Measurements from ENCODE around the gene TPRG1L. TPM values are rescaled to one million over a fixed set of nuclear protein-coding genes. Genes with fewer than 3 reads are reported as not detected.

The TPRG1L gene
- total RNA-seq, 1 experiment from 2014 or later: 17.4 TPM

DNA sequence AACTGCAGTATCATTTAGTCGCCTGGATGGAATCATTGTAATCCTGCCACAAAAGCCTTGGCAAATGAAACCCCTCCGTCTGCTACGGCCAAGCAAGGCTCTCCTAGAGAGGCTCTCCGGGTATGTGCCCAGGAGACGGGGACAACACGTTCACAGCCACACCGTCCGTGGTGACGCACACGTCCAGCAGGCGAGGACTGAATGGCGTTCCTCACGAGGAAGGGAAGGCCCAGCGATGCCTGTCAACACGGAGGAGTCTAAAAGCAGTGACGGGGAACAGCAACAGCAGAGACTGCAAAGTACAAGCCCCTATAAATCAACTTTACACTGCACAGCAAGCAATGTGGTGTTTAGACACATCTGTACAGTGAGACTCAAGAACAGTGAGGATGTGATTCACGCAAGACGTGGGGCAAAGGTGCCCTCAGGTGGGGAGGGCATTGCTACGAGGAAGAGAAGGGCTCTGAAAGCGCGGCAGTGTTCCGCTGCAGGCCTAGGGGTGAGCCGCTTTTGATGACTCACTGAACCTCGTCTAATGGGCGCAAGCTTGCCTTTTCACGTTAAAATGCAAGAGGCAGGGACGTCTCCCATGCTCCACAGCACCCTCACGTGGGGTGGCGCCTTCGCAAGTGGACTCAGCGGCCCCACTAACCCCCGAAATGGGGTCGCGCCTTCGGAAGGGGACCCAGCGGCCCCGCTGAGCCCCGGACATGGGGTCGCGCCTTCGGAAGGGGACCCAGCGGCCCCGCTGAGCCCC, 18.3 kb downstream of the TPRG1L start:
- no peak for DNase-seq (ENCODE audit: low read depth in 1 of 2, low spot score in 2 of 2)
- peaks cover 34% of the 10 kb centered on the region for H3K36me3 ChIP-seq
- H3K27ac ChIP-seq: no peak overlapping the region
- H3K4me1 ChIP-seq (replicated peaks): no peaks in the 10 kb centered on the region
- no peak overlapping the region for H3K4me3 ChIP-seq
- no peaks in the 10 kb centered on the region for H3K27me3 ChIP-seq (replicated peaks)
- H3K9me3 ChIP-seq (replicated peaks): no peaks in the 10 kb centered on the region

DNA sequence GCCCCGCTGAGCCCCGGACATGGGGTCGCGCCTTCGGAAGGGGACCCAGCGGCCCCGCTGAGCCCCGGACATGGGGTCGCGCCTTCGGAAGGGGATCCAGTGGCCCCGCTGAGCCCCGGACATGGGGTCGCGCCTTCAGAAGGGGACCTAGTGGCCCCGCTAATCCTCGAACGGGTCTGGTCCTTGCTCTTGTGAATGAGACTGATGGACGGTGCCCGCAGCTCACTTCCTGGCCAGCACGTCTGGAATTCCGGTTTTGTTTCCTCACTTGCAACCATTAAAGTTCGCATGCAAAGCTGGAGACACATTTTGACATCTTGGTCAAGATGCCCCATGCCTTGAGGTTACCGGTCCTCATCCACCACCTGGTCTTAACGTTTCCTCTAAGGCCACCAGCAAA, 19.5 kb downstream of the TPRG1L start:
- no peak overlapping the region for H3K27ac ChIP-seq
- DNase-seq (ENCODE audit: low read depth in 1 of 2, low spot score in 2 of 2): no peak
- no peaks in the 10 kb centered on the region for H3K9me3 ChIP-seq (replicated peaks)
- H3K4me3 ChIP-seq: no peak overlapping the region
- H3K36me3 ChIP-seq: peaks cover 25% of the 10 kb centered on the region
- no peaks in the 10 kb centered on the region for H3K27me3 ChIP-seq (replicated peaks)
- no peaks in the 10 kb centered on the region for H3K4me1 ChIP-seq (replicated peaks)

DNA sequence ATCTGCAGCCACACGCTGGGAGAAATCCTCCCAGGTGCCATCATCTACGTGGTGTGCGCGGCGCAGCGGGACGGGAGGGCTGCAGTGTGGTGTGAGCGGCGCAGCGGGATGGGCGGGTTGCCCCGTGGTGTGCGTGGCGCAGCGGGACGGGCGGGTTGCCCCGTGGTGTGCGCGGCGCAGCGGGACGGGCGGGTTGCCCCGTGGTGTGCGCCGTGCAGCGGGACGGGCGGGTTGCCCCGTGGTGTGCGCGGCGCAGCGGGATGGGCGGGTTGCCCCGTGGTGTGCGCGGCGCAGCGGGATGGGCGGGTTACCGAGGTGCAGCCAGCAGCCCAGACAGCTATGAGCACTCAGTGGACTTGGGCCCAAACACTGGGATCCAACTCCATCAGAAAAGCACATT, 20.4 kb downstream of the TPRG1L start:
- DNase-seq (ENCODE audit: low read depth in 1 of 2, low spot score in 2 of 2): no peak
- Histone ChIP-seq H3K9me3 (replicated peaks) (no peaks in the 10 kb centered on the region; the same call in 1 of the 2 replicates), H3K27ac (no peak overlapping the region), H3K36me3 (peaks cover 25% of the 10 kb centered on the region), H3K4me1 (replicated peaks) (no peaks in the 10 kb centered on the region), H3K27me3 (replicated peaks) (no peaks in the 10 kb centered on the region), H3K4me3 (no peak overlapping the region)

DNA sequence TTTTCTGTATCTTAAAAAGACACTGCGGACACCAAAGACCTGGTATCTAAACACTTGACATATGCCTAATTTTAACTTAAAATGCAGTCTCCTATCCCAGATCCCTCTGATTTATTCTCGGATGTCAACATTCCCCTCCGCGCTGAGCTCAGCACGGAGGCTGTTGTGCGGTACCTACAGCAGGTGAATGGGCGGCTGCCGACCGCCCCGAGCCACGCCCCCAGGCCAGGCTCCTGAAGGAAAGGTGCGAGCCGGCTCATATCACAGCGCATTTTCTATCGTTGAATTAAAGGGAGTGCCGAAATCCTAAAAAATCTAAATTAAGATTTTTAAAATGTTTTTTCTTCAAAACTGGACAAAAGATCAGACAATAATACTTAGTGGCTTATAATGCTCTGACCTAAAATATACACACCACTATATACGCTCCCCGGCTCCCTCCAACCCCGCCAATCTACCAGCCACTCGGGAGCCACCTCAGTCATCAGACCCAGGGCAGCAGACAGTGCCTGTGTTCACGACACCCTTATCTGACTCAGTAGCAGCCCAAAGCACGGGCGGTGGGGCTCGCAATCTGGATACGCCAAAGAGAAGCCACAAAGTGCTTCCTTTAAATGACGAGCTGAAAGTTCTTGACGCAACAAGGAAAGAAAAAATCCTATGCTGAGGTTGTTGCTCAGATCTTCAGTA, 21.0 kb downstream of the TPRG1L start:
- H3K4me3 ChIP-seq: no peak overlapping the region
- 0 out of 2 replicates have a peak, but pooled peaks cover 4% of the 10 kb centered on the region for H3K27me3 ChIP-seq (replicated peaks)
- H3K36me3 ChIP-seq: peaks cover 25% of the 10 kb centered on the region
- no peak for DNase-seq (ENCODE audit: low read depth in 1 of 2, low spot score in 2 of 2)
- peaks cover 3% of the 10 kb centered on the region for H3K9me3 ChIP-seq (replicated peaks)
- H3K4me1 ChIP-seq (replicated peaks): no peaks in the 10 kb centered on the region
- no peak overlapping the region for H3K27ac ChIP-seq

DNA sequence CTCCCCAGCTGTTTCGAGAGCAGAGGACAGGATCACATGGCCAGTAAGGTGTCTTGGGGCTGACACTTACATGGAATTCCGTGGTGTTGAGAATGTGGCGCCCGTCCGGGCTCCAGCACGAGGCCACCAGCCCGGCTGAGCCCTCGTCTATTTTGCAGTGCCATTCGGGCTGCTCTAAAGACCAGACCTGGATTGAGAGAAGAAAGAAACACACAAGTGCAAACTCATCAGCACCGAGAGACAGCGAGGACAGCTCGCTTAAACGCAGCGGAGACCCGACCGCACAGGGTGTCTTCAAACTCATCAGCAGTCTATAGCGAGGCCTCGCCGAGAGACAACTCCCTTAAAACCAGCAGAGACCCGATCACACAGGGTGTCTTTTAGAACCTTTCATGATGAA, 21.8 kb downstream of the TPRG1L start:
- H3K4me1 ChIP-seq (replicated peaks): 0 out of 2 replicates have a peak, but pooled peaks cover 4% of the 10 kb centered on the region

DNA sequence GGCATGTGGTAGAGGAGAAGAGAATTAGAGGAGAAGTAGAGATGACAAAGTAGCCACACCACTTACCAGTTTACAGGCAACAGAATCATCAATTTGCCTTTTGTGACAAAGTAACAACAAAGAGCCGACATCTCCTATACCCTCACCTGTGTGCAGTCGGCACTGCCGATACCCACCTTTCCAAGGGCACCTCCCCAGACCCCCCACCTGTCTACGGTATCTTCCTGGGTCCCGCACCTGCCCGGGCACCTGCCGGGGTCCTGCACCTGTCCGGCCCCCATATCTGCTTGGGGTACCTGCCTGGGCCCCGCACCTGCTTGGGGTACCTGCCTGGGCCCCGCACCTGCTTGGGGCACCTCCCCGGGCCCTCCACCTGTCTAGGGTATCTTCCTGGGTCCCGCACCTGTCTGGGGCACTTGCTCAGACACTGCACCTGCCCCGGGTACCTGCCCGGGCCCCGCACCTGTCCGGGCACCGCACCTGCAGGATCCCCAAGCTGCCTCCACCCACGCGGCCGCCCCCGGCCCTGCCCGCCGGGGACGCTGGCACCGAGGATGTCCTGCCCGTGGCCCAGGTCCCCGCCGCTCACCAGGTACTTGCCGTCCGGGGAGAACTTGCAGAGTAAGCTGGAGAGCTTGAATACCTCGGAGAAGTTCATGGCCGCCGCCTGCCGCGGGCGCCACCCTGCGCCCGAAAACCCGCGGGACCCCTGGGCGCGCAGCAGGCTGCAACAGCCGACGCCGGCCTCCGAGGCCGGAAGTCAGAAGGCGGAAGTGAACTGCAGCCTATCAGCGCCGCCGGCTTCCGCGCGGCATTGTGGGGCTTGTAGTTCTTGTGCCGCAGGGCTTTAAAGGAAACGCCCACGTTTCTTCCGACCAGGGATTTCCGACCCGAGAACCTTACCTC, 24.8 kb downstream of the TPRG1L start, which contains the start of gene WRAP73:
Gene WRAP73, minus strand, starts transcription at position 762 of the 906 bp plus-strand sequence. Its CDS starts 104 bp downstream, at position 658.
- Histone ChIP-seq H3K27me3 (replicated peaks) (peaks cover 29% of the 10 kb centered on the region), H3K36me3 (peaks cover 20% of the 10 kb centered on the region), H3K27ac (no peak within 1 kb of the TSS), H3K9me3 (replicated peaks) (peaks cover 7% of the 10 kb centered on the region), H3K4me3 (peak within 1 kb of the TSS; percentile 73), H3K4me1 (replicated peaks) (peaks cover 14% of the 10 kb centered on the region)
- peak; percentile 75 to 89 for DNase-seq (ENCODE audit: low read depth in 1 of 2, low spot score in 2 of 2)

More for the DNA sequence above, 21.8 kb downstream of the TPRG1L start:
- Histone ChIP-seq H3K9me3 (replicated peaks) (peaks cover 7% of the 10 kb centered on the region), H3K27me3 (replicated peaks) (peaks cover 12% of the 10 kb centered on the region), H3K4me3 (no peak overlapping the region), H3K27ac (no peak overlapping the region), H3K36me3 (peaks cover 23% of the 10 kb centered on the region)
- DNase-seq (ENCODE audit: low read depth in 1 of 2, low spot score in 2 of 2): no peak

DNA sequence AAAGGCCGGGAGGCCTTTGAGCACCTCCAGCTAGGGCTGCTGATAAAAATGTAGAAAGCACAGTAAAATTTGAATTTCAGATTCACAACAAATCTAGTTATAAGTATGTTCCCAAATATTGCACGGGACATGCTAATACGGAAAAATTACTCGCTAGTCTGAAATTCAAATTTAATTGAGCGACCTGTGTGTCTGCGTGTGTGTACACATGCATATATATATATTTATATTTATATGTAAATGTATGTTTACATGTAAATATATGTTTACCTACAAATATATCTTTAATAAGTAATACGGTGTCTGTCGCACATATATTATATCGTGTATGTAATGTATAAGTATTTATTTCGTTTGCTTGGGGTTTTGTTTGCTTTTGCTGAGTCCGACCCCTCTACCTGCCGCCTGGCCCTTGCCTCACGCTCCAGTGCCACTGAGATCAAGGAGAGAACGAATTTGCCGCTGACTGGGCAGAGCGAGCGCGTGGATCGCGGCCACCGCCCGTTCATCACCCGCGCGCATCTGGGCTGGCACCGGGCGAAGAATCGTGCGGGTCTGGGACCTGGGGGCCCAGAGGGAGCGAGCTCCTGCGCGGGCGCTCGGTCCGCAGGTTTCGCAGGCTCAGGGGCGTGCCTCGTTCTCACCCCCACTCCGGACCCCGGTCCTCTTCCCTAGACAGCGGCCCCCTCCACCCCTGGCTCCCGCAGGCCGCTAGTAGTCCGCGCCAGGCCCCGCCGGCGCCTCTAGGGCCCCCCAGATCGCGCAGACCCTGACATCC, 25.6 kb downstream of the TPRG1L start:
- Histone ChIP-seq H3K27ac (no peak overlapping the region), H3K27me3 (replicated peaks) (peaks cover 29% of the 10 kb centered on the region), H3K4me1 (replicated peaks) (peaks cover 14% of the 10 kb centered on the region), H3K9me3 (replicated peaks) (peaks cover 7% of the 10 kb centered on the region), H3K4me3 (peak overlapping the region; percentile 73), H3K36me3 (peaks cover 17% of the 10 kb centered on the region)
- no peak for DNase-seq (ENCODE audit: low read depth in 1 of 2, low spot score in 2 of 2)

DNA sequence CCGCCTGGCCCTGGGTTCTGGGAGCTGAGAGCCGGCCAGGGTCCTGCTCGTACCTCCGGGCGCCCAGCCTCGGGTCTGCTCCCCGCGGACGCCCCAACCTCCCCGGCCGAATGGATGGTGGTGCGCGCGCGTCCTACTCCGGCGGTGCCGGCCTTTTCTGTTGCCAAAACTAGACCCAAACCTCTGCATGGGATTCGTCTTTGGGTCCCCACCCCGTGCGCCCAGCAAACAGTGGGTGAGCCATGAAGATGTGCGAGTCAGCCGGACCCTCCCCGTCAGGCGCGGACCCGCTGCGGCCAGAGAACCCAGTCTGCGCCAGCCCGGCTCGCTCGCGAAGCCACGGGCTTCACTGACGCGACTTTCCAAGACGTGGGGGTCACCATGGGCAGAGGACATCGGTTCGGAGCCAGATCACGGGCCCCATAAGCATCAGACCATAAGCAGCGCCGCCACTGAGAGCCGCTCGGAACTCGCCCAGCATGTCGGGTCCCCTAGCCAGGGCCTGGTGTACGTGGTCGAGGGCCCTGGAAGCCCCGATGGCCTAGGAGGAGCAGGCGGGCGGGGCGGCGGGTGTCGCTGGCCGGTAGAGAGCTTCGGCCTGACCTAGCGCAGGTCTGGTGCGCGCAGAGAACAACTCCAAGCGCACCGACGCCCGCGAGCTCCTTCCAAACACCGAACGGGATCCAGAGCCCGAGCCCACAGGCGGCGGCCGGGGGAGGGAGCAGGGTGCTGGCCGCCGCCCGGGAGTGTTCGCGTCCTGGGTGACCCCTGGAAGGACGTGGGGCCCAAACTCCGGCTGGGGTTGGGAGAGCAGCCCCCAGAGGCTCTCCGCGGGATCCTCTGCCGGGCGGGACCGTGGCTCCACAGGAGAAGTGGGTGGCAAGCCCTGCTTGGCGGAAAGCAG, 26.5 kb downstream of the TPRG1L start:
- DNase-seq (ENCODE audit: low read depth in 1 of 2, low spot score in 2 of 2): no peak
- Histone ChIP-seq H3K9me3 (replicated peaks) (peaks cover 7% of the 10 kb centered on the region), H3K4me3 (peak overlapping the region; percentile 52), H3K27ac (no peak overlapping the region), H3K27me3 (replicated peaks) (peaks cover 29% of the 10 kb centered on the region), H3K4me1 (replicated peaks) (peaks cover 14% of the 10 kb centered on the region), H3K36me3 (peaks cover 11% of the 10 kb centered on the region)

DNA sequence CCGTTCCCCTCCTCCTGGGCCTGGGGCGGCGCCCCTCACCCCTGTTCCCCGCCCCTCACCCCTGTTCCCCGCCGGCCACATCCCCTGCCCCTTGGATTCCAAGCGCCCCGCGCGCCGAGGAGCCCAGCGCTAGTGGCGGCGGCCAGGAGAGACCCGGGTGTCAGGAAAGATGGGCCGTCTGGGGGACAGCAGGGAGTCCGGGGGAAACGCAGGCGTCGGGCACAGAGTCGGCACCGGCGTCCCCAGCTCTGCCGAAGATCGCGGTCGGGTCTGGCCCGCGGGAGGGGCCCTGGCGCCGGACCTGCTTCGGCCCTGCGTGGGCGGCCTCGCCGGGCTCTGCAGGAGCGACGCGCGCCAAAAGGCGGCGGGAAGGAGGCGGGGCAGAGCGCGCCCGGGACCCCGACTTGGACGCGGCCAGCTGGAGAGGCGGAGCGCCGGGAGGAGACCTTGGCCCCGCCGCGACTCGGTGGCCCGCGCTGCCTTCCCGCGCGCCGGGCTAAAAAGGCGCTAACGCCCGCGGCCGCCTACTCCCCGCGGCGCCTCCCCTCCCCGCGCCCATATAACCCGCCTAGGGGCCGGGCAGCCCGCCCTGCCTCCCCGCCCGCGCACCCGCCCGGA, 27.2 kb downstream of the TPRG1L start, which contains the start of gene TP73:
Gene TP73, plus strand, starts transcription at position 587 of the 618 bp plus-strand sequence. CDS start 29,850 bp downstream, outside the sequence.
- peaks cover 5% of the 10 kb centered on the region for H3K36me3 ChIP-seq
- H3K4me1 ChIP-seq (replicated peaks): peaks cover 14% of the 10 kb centered on the region
- H3K4me3 ChIP-seq: peak within 1 kb of the TSS; percentile 52
- peaks cover 7% of the 10 kb centered on the region for H3K9me3 ChIP-seq (replicated peaks)
- H3K27me3 ChIP-seq (replicated peaks): peaks cover 29% of the 10 kb centered on the region
- H3K27ac ChIP-seq: no peak within 1 kb of the TSS
- DNase-seq (ENCODE audit: low read depth in 1 of 2, low spot score in 2 of 2): peak in 1 of 2 experiments; percentile 32

DNA sequence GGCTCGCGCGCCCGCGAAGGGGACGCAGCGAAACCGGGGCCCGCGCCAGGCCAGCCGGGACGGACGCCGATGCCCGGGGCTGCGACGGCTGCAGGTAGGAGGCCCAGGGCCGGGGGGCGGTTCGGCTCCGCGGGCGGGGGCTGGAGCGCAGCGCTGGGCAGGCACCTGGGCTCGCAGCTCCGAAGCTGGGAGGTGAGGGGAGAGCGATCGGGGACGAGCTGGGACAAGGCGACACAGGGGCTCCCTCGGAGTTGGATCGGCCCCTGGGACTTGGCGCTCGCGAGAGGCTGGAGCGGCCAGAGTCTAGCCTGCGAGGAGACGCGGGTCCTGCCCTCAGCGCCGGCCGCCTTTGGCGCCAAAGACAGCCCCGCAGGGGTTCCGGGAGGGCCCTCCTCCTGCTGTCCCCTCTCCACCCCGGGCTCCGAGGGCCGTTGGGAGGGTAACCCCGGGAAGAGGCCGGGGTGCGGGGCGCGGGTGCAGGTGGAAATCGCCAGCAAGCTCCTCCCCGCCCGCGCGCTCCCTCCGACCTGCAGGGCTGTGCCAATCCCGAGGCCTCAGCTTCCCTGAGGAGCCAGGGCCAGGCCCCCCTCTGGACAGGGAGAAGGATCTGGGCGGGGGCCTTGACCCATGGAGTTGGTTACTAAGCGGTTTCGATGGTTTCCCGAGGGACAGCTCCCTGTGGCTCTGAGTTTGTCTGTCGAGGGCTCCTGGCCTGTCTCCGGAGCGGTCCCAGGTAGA, 27.9 kb downstream of the TPRG1L start:
- DNase-seq (ENCODE audit: low read depth in 1 of 2, low spot score in 2 of 2): no peak
- Histone ChIP-seq H3K27me3 (replicated peaks) (peaks cover 29% of the 10 kb centered on the region), H3K9me3 (replicated peaks) (peaks cover 7% of the 10 kb centered on the region), H3K4me1 (replicated peaks) (peaks cover 14% of the 10 kb centered on the region), H3K4me3 (peak overlapping the region; percentile 52), H3K27ac (no peak overlapping the region), H3K36me3 (no peaks in the 10 kb centered on the region; the same call in 1 of the 2 replicates)

DNA sequence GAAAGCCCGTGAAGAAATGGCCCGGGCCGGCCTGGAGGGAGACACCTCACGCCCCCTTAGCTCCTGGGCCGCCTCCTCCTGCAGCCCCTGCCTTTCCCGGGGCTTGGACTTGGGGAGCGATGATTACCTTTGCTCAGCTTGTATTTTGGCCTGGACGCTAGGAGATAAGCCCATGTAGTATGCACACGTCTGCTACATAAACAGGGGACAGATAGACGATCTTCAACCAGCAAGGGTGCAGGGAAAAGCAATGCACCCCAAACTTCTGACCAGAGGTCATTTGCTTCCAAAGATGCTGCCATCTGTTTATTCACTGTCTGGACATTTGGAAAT, 28.4 kb downstream of the TPRG1L start:
- Histone ChIP-seq H3K4me1 (replicated peaks) (peaks cover 14% of the 10 kb centered on the region), H3K36me3 (no peaks in the 10 kb centered on the region; the same call in 1 of the 2 replicates), H3K9me3 (replicated peaks) (peaks cover 7% of the 10 kb centered on the region), H3K4me3 (peak overlapping the region; percentile 52), H3K27ac (no peak overlapping the region), H3K27me3 (replicated peaks) (peaks cover 29% of the 10 kb centered on the region)
- DNase-seq (ENCODE audit: low read depth in 1 of 2, low spot score in 2 of 2): no peak
